HG03064 (cell line): ENCODE measurements around the gene CSNK2B.

ENCODE experiments used
- ATAC-seq: cut with Tn5 transposase; IDR thresholded peaks from one replicate; pipeline ENCODE4 v1.9.1; 2021; ENCODE audit warnings: low read depth; ENCODE audit not compliant: unreplicated experiment

The CSNK2B gene

GRCh38 chr6:31636698-31637596, 28.9 kb upstream of the CSNK2B start:
- no peak for ATAC-seq

- ATAC-seq, result no peak
These were observed 26.8 kb upstream of the CSNK2B start for GRCh38 chr6:31639043-31639442.

DNA sequence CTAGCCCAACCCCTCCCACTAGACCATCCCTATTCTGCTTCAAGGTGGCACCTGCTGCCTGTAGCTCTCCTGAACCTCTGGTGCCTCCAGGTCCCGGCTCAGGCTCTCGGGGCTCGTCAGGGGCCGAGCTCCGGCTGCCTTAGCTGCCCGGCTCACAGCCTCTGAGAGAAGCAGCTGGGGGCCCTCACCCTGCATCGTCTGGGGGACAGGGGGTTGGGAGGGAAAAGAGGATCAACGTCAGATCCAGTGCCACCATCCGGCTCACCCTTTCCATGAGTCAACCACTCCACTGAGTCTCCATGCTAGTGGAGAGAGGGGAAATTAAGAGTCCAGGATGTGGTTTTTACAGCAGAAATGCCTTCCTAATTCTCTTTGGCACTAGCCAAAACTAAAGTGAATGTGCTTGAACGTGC, 26.4 kb upstream of the CSNK2B start:
- no peak for ATAC-seq

- ATAC-seq, result no peak
These were observed 25.3 kb upstream of the CSNK2B start for GRCh38 chr6:31640612-31641011.

DNA sequence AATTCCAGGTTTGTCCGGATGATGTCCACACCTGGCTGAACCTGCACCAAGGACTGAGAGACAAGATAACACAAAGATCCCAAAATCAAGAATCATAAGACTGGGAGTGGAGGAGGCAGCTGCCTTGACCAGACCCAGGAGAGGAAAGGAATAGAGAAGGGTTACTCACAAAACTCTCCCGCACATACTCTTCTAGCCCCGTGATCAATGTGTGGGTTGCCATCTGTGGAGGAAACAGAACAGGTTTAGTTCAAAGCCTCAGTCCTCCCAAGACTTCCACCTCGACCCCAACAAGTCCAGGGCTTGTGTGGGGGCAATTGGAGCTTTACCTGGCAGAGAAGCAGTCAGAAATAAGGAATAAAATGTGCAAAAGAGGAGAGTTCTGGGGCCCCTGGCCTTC, 24.5 kb upstream of the CSNK2B start:
- ATAC-seq, result no peak

GRCh38 chr6:31642798-31643570, 22.9 kb upstream of the CSNK2B start:
- no peak for ATAC-seq

DNA sequence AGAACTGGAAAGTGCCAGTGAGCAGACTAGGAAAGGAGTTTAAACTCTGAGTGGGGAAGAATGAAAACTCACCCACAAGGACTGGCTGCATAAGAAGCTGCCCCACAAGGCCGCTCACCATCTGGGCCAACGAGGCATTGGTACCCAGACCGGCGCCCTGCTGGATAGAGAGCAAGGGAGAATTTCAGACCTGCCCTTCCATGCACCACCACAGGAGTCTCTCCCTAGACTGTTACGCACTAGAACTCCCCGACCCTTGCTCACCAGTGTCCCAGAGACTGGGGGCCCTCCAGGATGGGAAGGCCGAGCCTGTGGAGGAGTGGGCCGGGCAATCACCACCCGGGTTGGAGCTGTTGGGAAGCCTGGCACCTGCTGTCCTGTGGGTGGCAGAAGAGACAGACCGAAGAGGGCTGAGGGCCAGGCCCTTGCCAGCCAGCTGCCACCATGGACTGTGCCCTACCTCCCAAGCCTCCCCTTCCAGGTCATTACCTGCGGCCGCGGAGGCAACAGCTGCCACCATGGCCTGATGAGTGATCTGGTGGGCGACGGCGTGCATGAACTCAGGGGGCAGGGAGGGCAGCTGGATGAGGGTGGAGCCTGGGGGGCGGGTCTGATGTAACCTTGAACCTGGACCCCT, 21.9 kb upstream of the CSNK2B start:
- no peak for ATAC-seq

DNA sequence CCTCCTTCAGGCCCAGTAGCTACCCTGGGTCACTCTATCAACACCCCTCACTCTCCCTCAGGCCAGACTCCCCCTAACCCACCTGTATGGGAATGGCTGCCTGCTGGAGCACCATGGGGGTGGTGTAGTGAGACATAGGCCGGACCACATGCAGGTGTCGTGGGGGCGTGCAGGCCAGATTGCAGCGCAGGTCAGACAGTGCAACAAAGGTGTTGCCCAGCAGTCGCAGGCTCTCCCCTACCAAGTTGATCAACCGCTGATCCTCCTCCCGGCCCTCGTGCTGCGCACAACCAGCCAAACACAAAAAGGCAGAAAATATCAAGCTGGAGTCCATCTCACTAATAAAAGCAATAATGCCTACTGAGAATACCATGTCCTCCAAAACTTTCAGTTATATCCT, 20.6 kb upstream of the CSNK2B start:
- no peak for ATAC-seq

DNA sequence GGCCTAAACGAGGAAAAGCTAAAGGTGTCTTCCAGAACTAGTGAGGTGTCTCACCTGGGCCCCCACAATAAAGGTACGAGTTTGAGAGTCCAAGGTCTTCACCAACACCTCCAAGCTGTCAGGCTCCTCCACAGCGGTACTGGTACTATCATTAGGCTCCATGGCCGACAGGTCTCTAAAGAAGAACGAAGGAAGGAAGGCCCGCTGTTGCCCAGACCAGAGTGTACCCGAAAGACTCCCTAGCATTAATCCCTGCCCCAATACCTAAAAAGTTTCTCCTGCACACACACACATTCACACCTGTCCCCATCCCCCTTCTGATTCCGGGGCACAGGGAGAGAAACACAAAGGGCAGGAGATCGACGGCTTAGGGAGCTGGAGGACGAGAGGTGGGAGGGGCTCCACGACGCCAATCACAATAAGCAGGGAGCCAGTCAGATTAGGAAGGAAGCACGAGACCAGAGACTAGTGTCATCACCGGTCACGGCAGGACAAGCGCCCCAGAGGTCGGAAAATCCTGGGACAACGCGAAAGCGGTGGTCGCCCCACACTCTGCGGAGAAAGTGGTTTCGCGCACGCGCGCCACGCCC, 14.2 kb upstream of the CSNK2B start:
- peak; percentile 32 for ATAC-seq

DNA sequence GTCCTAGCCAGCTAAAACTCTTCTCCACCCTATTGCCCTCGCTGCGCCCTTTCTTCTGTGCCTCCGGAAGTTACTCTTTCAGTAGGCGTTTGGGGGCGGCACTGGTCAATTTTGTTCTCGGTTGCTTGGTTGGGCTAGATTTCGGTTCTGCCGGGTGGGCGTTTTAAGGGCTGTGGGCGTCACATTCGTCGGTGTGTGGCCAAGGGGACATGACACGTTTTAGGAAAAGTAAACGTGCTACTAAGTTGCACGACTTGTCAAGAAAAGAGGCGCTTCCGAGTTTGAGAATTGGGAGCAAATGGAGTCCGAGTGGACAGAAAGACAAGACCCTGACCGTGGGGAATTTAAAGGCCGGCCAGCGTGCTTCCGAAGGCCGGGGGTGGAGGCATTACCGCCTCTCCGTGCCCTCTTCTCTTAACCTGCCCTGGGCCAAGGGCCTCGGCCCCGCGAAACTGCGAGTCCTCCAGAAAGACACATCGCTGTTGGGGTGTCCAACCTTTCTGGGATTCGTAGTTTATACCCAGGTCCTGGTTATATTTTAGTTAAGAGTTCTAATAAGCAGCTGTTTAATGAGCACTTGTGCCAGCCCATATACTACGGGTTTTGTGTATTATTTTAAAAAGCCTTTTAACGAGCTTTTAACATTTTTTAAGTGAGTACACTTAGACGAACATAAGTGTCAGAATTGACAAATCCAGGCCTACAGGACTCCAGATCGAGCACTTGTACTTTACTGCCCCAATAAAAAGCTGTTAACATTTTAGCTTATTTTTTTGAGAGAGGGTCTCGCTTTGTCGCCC, 12.8 kb upstream of the CSNK2B start:
- ATAC-seq, result peak; percentile 60

- no peak for ATAC-seq
These were observed 11.1 kb upstream of the CSNK2B start for GRCh38 chr6:31654574-31655348.

DNA sequence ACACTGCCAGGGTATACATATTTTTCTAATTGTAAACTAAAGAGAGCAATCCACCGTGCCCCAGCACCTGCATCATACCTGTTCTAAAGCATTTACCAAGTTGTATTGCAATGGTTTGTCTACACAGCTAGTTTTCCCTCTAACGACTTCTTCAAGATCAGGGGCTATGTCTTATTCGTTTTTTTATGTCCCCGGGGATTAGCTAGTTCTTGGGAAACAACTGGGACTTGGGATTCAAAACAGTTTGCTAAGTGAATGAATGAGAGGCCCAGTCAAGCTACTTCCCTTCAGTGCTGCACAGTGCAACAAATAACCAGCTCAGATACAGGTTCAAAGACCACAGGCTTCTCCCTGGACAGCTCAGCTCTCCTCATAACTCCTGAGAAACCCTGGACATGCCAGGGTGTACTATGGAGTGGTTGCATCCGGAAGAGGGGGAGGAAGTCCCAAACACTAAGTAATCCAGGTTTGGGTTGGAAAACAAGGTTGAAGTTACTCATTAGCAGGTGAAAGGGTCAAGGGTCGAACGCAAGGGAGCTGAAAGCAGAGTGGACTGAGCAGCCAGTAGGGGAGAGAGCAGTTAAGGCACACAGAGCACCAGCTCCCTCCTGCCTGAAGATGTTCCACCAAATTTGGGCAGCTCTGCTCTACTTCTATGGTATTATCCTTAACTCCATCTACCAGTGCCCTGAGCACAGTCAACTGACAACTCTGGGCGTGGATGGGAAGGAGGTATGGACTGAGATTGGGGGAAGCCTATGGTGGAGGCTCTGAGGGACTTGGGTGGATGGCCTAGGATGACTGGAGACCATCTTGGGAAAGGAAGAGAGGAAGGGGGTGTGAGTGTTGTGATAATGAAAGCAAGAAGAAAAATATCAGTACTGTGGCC, 10.3 kb upstream of the CSNK2B start, which contains the start of gene APOM:
Gene APOM (plus strand): TSS at position 546 of the 889 bp plus-strand sequence. CDS start 73 bp downstream, at position 619.
- no peak for ATAC-seq

GRCh38 chr6:31657406-31658157, 8.3 kb upstream of the CSNK2B start:
- no peak for ATAC-seq

- ATAC-seq, result no peak
These were observed 7.7 kb upstream of the CSNK2B start for GRCh38 chr6:31658158-31658688.

- no peak for ATAC-seq
These were observed 6.8 kb upstream of the CSNK2B start for GRCh38 chr6:31658983-31659648.

DNA sequence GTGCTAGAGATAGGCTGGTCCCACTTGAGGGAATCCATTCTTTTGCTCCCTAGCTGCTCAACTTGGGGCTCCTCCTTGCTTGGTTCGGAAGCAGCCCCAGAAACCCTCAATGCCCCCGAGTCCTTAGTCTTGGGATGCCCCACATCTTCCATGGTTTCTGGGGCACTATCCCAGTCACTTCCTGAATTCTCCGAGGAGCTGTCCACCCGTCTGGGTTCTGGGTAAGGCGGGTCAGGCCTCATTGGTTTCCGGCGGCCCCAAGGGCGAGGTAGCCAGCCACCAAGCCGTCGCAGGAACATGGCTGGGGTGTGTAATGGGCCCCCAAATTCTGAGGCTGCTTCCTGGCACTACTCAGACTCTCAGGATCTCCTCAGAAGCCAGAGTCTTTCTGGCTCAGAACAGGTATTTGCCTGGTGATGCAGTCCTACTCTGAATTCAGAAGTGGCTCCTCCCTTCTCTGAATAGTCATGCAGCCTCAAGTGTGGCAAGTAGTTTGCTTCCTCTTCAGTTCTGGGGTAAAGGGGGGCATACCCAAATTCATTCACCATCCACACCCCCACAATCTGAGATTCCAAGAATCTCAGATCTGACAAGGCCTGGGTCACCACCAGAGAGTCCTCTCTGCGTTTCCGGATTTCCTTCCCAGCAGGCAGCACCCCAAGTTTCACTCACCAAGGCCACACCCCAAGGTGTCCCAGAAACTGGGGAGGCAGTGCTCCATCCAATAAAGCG, 6.1 kb upstream of the CSNK2B start:
- no peak for ATAC-seq
